ENCODE measurements around the gene ABCC11.
A peak's percentile ranks its signal among the peaks of the same experiment; 100 is the strongest.
"Not testable (repeated sequence)": the region's sequence is repeated elsewhere in the genome, so short reads cannot be mapped to it uniquely, and the experiment has no call there.

Gene ABCC11

GRCh38 chr16:48201515-48202201 lies 45.7 kb downstream of the ABCC11 start:
- DNase-seq (ENCODE audit: low read depth in 2 of 2) = no peak

- DNase-seq (ENCODE audit: low read depth in 2 of 2) = no peak
These were observed 50.0 kb downstream of the ABCC11 start for GRCh38 chr16:48197294-48197693.

- no peak for DNase-seq (ENCODE audit: low read depth in 2 of 2)
These were observed 52.3 kb downstream of the ABCC11 start for GRCh38 chr16:48194828-48195556.

- DNase-seq (ENCODE audit: low read depth in 2 of 2) = no peak
These were observed 53.5 kb downstream of the ABCC11 start for GRCh38 chr16:48193846-48194245.

- DNase-seq (ENCODE audit: low read depth in 2 of 2) = no peak
These were observed 58.8 kb downstream of the ABCC11 start for GRCh38 chr16:48188449-48189102.

- no peak for DNase-seq (ENCODE audit: low read depth in 2 of 2)
These were observed 59.6 kb downstream of the ABCC11 start for GRCh38 chr16:48187779-48188178.

GRCh38 chr16:48184681-48185080 lies 62.7 kb downstream of the ABCC11 start:
- no peak for DNase-seq (ENCODE audit: low read depth in 2 of 2)

GRCh38 chr16:48182979-48183537 lies 64.3 kb downstream of the ABCC11 start:
- no peak for DNase-seq (ENCODE audit: low read depth in 2 of 2)

- not testable (repeated sequence) for DNase-seq (ENCODE audit: low read depth in 2 of 2)
These were observed 65.4 kb downstream of the ABCC11 start for GRCh38 chr16:48181746-48182520.

- no peak for DNase-seq (ENCODE audit: low read depth in 2 of 2)
These were observed 66.4 kb downstream of the ABCC11 start for GRCh38 chr16:48180868-48181480.

- DNase-seq (ENCODE audit: low read depth in 2 of 2) = no peak
These were observed 70.5 kb downstream of the ABCC11 start for GRCh38 chr16:48176635-48177408.

GRCh38 chr16:48173889-48174288 lies 73.5 kb downstream of the ABCC11 start:
- no peak for DNase-seq (ENCODE audit: low read depth in 2 of 2)

GRCh38 chr16:48172682-48173081 lies 74.7 kb downstream of the ABCC11 start:
- DNase-seq (ENCODE audit: low read depth in 2 of 2) = no peak

GRCh38 chr16:48169896-48170295 lies 77.4 kb downstream of the ABCC11 start:
- DNase-seq (ENCODE audit: low read depth in 2 of 2) = no peak

- DNase-seq (ENCODE audit: low read depth in 2 of 2) = no peak
These were observed 79.3 kb downstream of the ABCC11 start for GRCh38 chr16:48168075-48168474.

GRCh38 chr16:48166617-48167016 lies 80.7 kb downstream of the ABCC11 start:
- DNase-seq (ENCODE audit: low read depth in 2 of 2) = not testable (repeated sequence)

- DNase-seq (ENCODE audit: low read depth in 2 of 2) = no peak
These were observed 81.3 kb downstream of the ABCC11 start for GRCh38 chr16:48165961-48166578.

- DNase-seq (ENCODE audit: low read depth in 2 of 2) = peak; percentile 30 to 45
These were observed 82.2 kb downstream of the ABCC11 start for GRCh38 chr16:48164907-48165715.

GRCh38 chr16:48162839-48163410 lies 84.4 kb downstream of the ABCC11 start:
- DNase-seq (ENCODE audit: low read depth in 2 of 2) = no peak
